HG02588 (cell line): ENCODE measurements around the gene NARS2.
"Not testable (repeated sequence)": the region's sequence is repeated elsewhere in the genome, so short reads cannot be mapped to it uniquely, and the experiment has no call there.

Experiments used
- ATAC-seq: cut with Tn5 transposase; IDR thresholded peaks from one replicate; pipeline ENCODE4 v1.9.1; 2021; ENCODE audit warnings: mild to moderate bottlenecking, moderate library complexity; ENCODE audit not compliant: unreplicated experiment

Gene NARS2

DNA sequence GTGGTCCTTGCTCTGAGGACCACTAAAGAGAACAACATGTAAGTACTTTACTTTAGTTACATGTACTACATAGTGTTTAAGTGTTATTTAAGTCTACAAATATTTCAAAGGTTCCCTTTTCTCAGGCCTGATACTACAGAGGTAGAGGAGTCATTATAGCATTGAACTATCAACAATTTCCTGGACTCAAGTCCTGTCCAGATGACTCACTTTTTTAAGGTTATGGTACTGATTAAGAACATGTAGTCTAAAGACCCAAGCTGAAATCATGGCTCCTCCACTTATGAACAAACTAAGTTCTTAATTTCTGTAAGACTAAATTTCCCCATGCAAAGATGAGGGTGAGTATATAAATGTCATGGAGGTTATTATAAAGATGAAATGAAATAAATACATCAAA lies 74.7 kb downstream of the NARS2 start:
- ATAC-seq, result no peak

DNA sequence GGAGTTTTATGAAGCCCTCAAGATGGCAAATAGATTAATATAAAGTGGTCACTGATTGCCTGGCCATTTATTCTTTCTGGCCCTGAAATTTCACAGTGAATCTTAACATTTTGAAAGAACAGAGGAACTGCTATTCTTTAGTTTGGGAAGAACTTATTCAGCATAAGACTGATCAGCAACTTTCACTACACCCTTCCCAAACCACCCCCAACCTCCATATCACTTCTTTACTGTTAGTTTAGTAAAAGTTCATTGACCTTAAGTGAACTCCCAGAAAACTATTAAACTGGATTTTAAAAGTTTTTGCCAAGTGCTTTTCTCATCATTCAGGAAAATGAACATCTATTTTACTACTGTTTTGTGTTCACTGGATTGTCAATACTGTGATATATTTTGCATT lies 77.4 kb downstream of the NARS2 start:
- ATAC-seq, result no peak

DNA sequence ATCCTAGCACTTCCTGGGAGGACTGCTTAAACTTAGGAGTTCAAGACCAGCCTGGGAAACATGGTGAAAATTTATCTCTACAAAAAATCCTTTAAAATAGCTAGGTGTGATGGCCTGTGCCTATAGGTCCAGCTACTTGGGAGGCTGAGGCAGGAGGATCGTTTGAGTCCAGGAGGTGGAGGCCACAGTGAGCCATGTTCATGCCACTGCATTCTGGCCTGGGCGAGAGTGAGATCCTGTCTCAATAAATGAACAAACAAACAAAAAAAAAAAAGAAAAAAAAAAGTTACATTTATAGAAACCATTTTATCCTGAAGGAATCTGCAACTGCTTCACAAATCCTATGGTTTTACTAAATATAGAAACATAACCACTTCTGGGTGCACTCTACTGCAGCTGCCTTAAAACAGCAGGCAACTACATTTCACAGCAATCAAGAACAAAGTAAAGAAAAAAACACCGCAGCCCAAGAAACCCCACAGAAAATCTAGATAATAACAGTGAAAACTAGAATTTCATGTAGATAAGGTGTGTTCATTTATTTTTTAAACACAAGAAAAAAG lies 81.2 kb downstream of the NARS2 start:
- no peak for ATAC-seq

DNA sequence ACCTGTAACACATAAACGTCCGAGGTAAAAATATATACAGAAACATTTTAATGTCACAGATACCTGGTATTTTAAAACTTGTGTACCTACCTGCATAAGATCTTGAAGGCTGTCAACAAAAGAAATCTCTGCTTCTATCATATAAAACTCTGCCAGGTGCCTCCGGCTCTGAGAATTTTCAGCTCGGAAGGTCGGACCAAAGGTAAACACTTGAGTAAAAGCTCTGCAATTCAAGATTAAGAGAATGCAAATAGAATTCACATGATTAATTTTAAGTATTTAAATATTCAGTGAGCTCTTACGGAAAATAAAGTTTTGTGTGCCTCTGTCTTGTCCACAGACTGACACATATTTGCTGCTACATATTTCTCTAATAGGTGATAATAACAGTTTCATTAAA lies 81.7 kb downstream of the NARS2 start:
- ATAC-seq, result no peak

DNA sequence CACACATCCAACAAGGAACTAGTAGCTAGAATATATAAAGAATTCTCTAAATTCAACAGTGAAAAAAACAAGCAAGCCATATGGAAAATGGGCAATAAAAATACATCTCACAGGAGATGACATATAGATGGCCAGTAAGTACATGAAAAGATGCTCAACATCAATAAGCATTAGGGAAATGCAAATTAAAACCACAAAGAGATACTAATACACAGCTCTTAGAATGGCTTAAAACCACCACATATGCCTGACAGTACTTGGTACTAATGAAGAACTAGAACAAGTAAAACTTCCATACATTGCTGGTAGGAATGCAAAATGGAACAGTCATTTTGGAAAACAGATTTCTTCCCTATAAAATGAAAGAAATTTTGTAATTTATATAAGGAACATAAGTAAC lies 85.5 kb downstream of the NARS2 start:
- no peak for ATAC-seq

DNA sequence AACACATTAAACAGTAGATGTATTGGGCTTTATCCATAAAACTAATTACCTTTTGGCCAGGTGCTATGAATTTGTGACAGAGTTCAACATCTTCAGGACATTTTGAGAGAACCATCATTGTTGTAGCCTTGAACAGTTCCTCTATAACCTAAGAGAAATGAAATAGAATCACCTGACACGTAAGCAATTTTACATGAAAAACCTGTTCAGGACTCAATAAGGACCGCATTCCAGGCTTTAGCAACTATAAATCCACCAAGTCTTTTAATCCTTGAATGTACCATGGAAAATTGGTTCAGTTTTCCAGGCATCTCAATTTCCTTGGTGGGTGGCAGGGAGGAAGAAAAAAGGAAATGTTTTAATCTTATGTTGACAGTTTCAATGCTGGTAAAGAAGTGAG lies 96.1 kb downstream of the NARS2 start:
- no peak for ATAC-seq

DNA sequence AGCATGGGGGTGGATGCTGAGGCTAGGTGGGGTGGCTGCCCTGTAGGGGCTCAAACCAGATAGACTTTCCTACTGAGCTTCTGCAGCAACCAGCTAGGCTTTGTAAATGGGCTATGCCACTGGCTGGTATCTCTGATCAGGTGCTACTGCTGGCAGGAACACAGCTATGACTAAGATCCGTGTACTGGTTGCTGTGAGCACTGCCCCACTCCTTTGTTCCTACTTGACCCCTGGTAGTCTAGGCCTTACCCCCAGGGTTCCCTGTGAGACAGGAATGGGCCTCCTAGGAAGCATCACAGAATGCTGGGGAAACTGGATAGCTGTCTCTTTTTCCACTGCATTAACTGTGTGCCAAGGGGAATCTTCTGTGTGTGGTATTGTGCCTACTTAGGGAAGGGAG lies 98.6 kb downstream of the NARS2 start:
- ATAC-seq, result no peak

DNA sequence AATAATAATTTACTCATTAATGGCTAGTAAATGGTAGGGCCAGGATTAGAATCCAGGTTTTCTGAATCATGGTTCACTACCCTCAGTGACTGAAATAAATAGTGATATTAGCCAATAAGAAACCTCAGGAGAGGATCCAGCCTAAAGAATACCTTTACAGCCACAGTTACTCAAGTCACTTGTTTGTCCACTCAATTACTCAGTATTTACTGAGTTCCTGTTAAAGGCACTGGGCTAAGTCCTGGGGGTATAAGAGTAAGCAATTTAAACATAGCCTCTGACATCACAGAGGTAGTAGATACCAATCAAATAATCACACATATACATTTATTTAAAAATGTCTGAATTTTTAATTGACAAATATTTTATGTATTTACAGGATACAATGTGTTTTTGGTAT lies 100.2 kb downstream of the NARS2 start:
- ATAC-seq, result no peak

DNA sequence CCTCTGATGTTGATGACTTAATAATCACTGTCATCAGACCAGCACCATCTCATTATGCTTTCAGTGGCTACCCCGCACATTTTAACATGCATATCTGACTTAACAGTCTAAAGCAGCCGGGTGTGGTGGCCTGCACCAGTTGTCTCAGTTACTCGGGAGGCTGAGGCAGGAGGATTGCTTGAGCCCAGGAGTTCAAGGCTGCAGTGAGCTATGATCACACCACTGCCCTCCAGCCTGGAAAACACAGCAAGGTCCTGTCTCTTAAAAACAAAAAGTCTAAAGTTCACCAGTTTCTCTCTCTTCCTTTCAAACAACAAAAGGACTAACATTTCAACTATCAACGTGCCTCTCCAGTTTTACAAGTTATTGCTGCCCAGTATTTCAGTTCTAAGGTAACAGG lies 101.8 kb downstream of the NARS2 start:
- ATAC-seq, result no peak

DNA sequence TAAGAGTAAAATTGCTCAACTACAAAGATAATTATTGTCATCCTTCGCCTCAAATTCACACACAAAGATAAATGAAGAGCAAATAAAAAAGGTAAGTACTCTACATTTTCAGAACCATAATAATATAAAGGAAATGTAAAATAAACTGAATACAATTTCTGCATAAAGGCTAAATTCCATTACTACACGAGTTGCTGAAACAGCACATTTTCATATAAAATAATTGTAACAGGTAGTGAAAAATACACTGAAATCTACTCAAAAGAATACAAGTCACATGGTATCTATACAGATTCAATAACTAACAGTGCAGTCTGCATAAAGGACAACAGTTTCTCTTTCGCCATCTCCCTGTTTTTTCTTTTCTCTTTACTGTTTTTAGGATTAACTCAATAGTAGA lies 102.3 kb downstream of the NARS2 start:
- no peak for ATAC-seq

DNA sequence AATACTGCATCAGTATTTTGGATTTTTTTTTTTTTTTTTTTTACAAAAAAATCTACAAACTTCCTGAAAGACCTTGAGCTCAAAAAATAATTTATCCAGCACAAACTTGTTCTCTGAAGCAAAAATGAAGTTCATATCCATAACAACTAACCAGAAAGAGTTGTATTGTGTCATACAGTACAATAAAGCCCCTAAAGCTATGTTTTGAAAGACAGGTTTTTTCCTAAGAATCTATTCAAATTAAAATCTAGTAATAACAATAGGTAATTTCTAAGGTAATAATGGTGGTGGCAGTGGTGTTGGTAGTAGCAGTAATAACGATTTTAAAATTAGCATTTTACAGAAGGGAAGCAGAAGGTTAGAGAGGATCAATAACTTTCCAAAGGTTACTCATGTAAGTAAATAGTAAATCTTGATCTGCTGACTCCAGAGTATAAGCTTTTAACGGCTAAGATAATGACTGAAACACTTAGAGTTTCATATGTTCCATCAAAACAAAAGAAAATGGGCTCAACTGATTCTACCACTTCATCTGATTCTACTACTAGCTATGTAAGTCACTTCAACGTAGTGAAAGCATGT lies 103.7 kb downstream of the NARS2 start:
- no peak for ATAC-seq

DNA sequence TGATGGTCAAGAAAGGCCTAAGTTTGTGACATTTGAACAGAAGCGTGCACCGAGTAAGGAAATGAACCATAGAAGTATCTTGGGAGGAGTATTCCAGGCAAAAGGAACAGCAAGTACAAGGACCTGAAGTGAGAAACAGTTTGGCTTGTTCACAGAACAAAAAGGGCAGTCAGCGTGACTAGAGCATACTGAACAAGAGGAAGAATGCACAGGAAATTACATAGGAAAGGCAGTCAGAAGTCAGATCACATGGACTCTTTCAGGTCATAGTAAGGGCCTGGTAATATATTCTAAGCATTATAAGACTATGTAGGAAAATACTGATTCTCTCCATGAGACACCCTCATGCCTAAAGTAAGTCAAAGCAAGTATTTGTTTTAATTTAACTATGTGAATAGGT lies 104.8 kb downstream of the NARS2 start:
- no peak for ATAC-seq

DNA sequence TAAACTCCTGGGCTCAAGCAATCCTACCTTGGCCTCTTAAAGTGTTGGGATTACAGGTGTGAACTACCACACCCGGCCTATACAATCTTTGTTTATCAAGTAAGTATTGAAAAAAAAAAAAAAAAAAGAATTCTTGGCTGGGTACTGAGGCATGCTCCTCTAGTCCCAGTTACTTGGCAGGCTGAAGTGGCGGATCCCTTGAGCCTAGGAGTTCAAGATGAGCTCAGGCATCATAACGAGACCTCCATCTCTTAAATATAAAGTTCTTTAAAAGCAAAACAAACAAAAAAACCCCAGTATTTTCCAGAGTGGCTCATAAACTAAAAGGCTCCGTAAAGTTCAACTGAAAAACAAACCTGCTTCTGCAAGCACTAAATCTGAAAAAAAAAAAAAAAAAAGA lies 106.7 kb downstream of the NARS2 start:
- ATAC-seq, result no peak

DNA sequence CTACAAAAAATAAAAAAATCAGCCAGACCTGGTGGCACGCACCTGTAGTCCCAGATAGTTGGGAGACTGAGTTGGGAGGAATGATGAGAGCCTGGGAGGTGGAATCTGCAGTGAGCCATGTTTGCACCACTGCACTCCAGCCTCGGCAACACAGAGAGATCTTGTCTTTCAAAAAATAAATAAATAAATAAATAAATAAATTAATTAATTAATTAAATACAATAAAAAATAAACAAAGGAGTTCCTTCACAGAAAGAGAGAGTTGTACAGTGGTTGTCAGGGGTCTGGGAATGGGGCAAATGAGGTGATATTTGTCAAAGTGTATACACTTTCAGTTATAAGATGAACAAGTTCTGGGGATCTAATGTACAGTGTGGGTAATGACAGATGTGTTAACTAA lies 107.3 kb downstream of the NARS2 start:
- no peak for ATAC-seq

DNA sequence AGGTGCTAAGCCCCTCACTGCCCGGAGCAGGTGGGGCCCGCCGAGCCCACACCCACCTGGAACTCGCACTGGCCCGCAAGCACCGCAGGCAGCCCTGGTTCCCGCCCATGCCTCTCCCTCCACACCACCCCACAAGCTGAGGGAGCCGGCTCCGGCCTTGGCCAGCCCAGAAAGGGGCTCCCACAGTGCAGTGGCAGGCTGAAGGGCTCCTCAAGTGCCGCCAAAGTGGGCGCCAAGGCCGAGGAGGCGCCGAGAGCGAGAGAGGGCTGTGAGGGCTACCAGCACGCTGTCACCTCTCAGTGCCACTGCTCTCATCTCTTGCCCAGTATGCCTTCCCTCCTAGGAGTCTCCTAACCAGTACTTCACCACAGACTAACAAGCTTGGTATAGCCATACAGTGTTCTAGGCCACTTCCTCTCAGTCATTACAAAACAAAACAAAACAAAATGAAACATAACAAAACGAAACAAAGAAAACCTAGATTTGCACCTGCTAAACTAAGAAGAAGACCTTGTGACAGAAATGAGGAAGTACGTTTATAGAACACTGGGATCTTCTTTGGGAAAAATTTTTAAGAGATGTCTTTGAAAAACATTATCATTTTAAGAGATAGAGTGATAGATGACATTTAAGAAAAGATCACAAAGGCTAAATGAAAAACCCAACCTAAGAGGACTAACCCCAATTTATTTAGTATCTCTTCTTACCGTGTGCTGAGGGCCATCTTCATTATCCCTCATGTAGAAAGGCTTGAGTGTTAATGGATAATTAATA lies 109.3 kb downstream of the NARS2 start:
- peak; percentile 99 for ATAC-seq

DNA sequence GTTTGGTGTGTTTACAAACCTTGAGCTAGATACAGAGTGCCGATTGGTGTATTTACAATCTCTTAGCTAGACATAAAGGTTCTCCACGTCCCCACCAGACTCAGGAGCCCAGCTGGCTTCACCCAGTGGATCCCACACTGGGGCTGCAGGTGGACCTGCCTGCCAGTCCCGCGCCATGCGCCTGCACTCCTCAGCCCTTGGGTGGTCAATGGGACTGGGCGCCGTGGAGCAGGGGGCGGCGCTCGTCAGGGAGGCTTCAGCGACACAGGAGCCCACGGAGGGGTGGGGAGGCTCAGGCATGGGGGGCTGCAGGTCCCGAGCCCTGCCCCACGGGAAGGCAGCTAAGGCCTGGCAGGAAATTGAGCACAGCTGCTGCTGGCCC lies 109.9 kb downstream of the NARS2 start:
- ATAC-seq, result not testable (repeated sequence)

DNA sequence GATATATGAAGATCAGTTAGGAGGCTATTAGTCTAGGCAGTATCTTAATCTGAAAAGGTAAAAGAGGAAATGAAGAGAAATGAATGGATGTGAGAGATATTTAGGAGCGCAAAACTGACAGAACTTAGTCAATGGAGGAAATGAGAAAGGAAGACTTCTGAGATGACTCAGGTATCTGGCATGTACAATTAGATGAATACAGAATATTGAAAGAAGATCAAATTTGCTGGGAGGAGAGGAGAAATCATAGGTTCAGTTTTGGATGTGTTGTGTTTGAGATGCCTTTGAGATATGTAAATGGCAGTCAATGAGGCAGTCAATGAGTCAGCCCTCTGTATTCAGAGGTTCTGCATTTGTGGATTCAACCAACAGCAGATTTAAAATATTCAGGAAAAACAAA lies 114.2 kb downstream of the NARS2 start:
- no peak for ATAC-seq

DNA sequence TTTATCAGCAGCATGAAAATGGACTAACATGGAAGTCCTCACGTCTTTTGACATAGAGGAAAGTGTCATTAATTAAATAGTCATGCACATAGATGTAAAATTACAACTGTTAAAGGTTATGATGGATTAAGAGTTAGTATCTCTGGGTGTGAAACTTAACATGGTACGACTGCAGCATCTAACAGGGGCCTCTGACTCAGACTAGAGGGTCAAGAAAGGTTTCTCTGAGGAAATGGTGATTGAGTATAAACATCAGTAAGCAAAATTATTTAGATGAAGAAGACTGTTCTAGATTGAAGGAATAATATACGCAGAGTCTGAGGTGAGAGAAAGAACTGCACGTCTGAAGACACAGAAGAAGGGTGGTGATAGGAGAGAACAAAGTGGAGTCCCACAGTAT lies 114.9 kb downstream of the NARS2 start:
- no peak for ATAC-seq

DNA sequence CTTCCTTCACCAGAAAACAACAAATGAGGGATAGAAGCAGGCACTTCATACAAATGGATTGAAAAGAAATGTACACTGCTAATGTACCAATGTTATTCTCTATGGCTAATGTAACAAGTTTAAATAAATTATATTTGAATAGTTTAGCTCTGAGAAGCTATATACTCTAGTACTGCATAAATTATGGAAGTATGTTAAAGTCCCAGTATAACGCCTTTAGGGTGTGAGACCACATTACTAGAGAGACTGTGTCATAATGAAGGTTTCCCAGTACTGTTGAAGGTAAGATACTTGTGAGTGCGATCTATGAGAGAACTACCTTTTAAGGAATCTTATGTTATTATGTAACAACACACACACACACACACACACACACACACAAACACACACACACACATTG lies 117.2 kb downstream of the NARS2 start:
- ATAC-seq, result no peak

DNA sequence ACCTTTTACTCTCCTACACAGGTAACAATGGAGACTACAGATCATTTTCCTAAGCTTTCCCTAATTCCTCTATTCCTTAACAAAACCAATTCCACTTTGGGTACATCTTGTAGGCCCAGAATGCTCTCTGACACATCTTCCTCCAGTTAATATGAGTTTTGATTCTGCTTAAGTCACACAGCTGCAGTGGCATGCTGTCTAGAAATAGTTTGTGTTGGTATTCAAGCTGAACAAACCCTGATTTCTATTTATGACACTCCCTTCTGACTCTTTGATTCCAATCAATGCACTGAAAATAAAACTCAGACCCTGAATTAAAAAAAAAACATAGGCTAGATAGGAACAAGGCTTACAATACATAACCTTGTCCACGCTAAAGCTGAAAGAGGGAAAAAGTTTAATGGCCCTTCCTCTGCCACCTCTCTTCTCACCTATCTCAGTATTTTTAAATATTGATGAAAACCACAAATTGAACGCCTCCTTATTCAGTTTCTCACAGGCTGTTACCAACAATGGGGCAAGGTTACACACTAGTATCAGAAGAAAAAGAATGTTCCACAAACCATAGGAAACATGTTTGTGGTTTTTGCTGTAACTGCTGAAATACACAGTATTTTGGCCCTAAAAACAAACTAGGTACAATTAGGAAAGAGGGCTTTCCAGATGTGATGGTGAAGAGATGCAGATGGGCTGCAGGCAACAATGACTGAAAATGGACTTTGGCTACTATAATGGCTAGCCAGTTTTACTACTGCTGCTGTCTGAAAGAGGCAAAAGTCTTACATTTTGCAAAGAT lies 121.3 kb downstream of the NARS2 start:
- ATAC-seq, result no peak

DNA sequence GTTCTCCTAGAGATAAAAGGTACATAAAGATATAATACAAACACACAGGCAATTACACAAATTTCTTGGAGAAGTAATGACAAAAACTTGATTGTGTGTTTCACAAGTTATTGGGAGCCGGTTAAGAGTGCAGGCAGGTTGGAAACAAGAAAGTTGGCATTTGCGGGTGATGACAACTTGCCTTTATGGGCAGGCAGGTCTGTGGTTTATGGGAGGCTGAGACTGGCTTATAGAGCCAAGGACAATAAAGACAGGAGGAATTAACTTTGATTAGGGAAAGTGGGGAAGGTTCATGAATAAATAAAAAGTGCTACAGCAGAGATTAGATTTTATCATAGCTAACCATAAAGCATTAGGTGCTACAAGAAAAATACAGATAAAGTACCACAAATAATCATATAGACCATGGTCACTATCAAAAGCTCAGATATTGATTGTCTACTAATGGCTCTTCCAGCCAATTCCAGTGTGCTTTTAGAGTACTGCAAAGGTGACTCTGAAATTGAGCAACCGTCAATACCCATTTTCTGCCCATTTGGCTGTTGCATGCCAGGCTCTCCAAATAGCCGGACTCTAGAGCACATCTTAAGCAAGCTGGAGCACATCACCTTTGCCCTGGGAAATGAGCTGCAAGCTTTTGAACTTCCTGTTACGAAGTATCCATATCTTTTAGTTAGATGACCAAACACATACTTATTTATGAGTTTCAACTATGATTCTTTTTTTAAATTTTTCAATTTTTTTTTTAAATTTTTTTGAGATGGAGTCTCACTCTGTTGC lies 123.1 kb downstream of the NARS2 start:
- no peak for ATAC-seq
